Measurements from ENCODE around the gene LARGE1. TPM values are rescaled to one million over a fixed set of nuclear protein-coding genes. Genes with fewer than 3 reads are reported as not detected.

The LARGE1 gene
- total RNA-seq, 1 experiment from 2014 or later: 1.5 TPM

DNA sequence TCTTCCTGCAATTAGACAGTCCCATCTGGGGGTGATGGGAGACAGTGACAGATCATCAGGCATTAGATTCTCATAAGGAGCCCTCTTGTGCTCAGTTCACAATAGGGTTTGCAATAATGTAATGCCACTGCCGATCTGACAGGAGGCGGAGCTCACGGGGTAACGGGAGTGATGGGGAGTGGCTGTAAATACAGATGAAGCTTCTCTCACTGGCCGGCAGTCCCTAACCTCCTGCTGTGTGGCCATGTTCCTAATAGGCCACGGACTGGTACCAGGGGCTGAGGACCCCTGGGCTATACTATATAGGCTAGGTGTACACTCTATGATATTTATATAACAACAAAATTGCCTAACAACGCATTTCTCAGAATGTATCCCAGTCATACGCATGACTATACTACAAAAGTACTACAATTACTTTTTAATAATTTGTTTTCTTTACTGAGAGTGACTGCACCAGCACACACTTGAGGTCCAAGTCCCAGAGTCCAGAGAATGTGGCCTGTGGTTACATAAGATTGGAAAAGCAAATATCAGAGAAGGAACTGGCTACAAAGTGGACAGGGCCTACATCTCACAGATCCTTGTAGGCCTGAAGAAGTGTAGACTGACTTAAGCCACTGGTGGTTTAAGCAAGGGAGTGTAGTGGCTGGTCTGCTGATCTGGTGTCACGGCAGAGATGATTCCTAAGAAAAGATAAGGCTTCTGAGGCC, 200.0 kb downstream of the LARGE1 start:
- Histone ChIP-seq H3K4me2 (ENCODE audit: low read length) (no peak overlapping the region), H3K9me2 (ENCODE audit: insufficient read depth) (no peaks in the 10 kb centered on the region), H3K36me3 (ENCODE audit: control insufficient read depth in 1 of 2, insufficient read depth in 2 of 2, low read length in 2 of 2) (no peaks in the 10 kb centered on the region), H3K9ac (ENCODE audit: low read length) (no peak overlapping the region), H3K4me3 (replicated peaks in 1 of 2; ENCODE audit: low read depth in 1 of 2, low read length in 2 of 2) (no peak overlapping the region), H4K20me1 (ENCODE audit: insufficient read depth) (no peaks in the 10 kb centered on the region), H3K9me3 (ENCODE audit: control insufficient read depth in 1 of 2, insufficient read depth in 1 of 2, low read depth in 1 of 2, low read length in 2 of 2) (peaks cover 9 to 40% of the 10 kb centered on the region in 2 experiments; a peak in 2 of 4 replicates), H2AFZ (ENCODE audit: low read depth, low read length, poor library complexity, severe bottlenecking) (no peak overlapping the region), H3K27me3 (ENCODE audit: insufficient read depth, low read length) (no peaks in the 10 kb centered on the region), H3K4me1 (ENCODE audit: control insufficient read depth in 1 of 2, insufficient read depth in 2 of 2, low read length in 2 of 2) (no peaks in the 10 kb centered on the region), H3K79me2 (ENCODE audit: insufficient read depth, low read length) (no peaks in the 10 kb centered on the region), H3K27ac (ENCODE audit: low read depth, low read length) (no peak overlapping the region)
- TF ChIP-seq SRF (IDR thresholded peaks at IDR 0.05; ENCODE audit: low read depth) (no peak), ELF1 (IDR thresholded peaks at IDR 0.05; ENCODE audit: borderline replicate concordance, low read depth) (no peak), ZNF274 (IDR thresholded peaks at IDR 0.05; ENCODE audit: low read depth, low read length) (no peak), EGR1 (IDR thresholded peaks at IDR 0.05; ENCODE audit: low read depth) (no peak), TCF7L2 (IDR thresholded peaks at IDR 0.05; ENCODE audit: borderline replicate concordance, extremely low read depth, insufficient read depth, insufficient read length) (no peak), ZFX (IDR thresholded peaks at IDR 0.05) (no peak), EZH2phosphoT487 (IDR thresholded peaks at IDR 0.05; ENCODE audit: borderline replicate concordance) (no peak), POLR2AphosphoS5 (IDR thresholded peaks at IDR 0.05; ENCODE audit: low read depth, low read length) (no peak), CEBPB (IDR thresholded peaks at IDR 0.05; ENCODE audit: low read depth) (no peak)
- TF ChIP-seq, protein P1, sequence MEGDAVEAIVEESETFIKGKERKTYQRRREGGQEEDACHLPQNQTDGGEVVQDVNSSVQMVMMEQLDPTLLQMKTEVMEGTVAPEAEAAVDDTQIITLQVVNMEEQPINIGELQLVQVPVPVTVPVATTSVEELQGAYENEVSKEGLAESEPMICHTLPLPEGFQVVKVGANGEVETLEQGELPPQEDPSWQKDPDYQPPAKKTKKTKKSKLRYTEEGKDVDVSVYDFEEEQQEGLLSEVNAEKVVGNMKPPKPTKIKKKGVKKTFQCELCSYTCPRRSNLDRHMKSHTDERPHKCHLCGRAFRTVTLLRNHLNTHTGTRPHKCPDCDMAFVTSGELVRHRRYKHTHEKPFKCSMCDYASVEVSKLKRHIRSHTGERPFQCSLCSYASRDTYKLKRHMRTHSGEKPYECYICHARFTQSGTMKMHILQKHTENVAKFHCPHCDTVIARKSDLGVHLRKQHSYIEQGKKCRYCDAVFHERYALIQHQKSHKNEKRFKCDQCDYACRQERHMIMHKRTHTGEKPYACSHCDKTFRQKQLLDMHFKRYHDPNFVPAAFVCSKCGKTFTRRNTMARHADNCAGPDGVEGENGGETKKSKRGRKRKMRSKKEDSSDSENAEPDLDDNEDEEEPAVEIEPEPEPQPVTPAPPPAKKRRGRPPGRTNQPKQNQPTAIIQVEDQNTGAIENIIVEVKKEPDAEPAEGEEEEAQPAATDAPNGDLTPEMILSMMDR (IDR thresholded peaks at IDR 0.05 in 2 of 3, conservative IDR thresholded peaks at IDR 0.05 in 1 of 3; ENCODE audit: borderline replicate concordance in 1 of 3, insufficient read depth in 1 of 3, low read depth in 2 of 3, low read length in 2 of 3): no peak
- TF ChIP-seq, protein P2, sequence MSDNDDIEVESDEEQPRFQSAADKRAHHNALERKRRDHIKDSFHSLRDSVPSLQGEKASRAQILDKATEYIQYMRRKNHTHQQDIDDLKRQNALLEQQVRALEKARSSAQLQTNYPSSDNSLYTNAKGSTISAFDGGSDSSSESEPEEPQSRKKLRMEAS (IDR thresholded peaks at IDR 0.05): no peak
- TF ChIP-seq, protein P3, sequence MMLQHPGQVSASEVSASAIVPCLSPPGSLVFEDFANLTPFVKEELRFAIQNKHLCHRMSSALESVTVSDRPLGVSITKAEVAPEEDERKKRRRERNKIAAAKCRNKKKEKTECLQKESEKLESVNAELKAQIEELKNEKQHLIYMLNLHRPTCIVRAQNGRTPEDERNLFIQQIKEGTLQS (IDR thresholded peaks at IDR 0.05): no peak
- DNase-seq (ENCODE audit: low read depth, low spot score): no peak
- RAD21 ChIA-PET (ENCODE audit: low non-redundant PET in 1 of 2, low total read pairs in 2 of 2, uncharacterized antibody in 2 of 2, unreplicated experiment in 2 of 2): no interaction called here
- POLR2A ChIA-PET: no interaction called here
- no peak for ATAC-seq
- CTCF ChIA-PET: no interaction called here
- BruUV-seq (replicated peaks): no TSS peak
- intact Hi-C loops (cut with micrococcal nuclease): no loop called here
